CD4-positive, alpha-beta memory T cell (primary cell): ENCODE data around the gene GULP1. TPM values are rescaled to one million over a fixed set of nuclear protein-coding genes. Genes with fewer than 3 reads are reported as not detected.
"Not testable (repeated sequence)": the region's sequence is repeated elsewhere in the genome, so short reads cannot be mapped to it uniquely, and the experiment has no call there.

ENCODE experiments used
- CTCF ChIA-PET: fragments of 350-600 bp; sonication (Branson Sonifier 250); formaldehyde crosslinking; loops from one replicate; lab custom pipeline; 2021; ENCODE audit warnings: inconsistent platforms; ENCODE audit not compliant: partially characterized antibody; lab: Charles Lee
- POLR2A ChIA-PET: fragments of 350-600 bp; sonication (Branson Sonifier 250); formaldehyde crosslinking; loops from one replicate; lab custom pipeline; 2021; ENCODE audit not compliant: partially characterized antibody; lab: Charles Lee
- DNase-seq, 5 donors: peaks; one replicate each; pipeline versions ENCODE4 v3.0.0 to v3.0.0-alpha.2; 2020 to 2022; ENCODE audit warnings: mixed read lengths in 1 of 5
- H3K27ac ChIP-seq: one replicate; pipeline ENCODE4 v1.7.0; 2013; ENCODE audit warnings: low read depth, low read length
- H3K27me3 ChIP-seq: 2 replicates; pipeline ENCODE4 v1.7.0; 2013; ENCODE audit warnings: mild to moderate bottlenecking, low read length, moderate library complexity; ENCODE audit not compliant: insufficient read depth
- H3K36me3 ChIP-seq: 2 replicates; pipeline ENCODE4 v1.7.0; 2013; ENCODE audit warnings: mild to moderate bottlenecking, low read length, moderate library complexity; ENCODE audit not compliant: insufficient read depth
- H3K4me1 ChIP-seq: 2 replicates; pipeline ENCODE4 v1.7.0; 2013; ENCODE audit warnings: mild to moderate bottlenecking, low read length, moderate library complexity; ENCODE audit not compliant: insufficient read depth
- H3K4me3 ChIP-seq, 2 donors: one replicate each; pipeline ENCODE4 v1.7.0; 2013; ENCODE audit warnings: low read length in 2 of 2, mild to moderate bottlenecking in 1 of 2
- H3K9me3 ChIP-seq, 2 donors: one replicate each; pipeline ENCODE4 v1.7.0; 2013; ENCODE audit warnings: low read length in 2 of 2, control low read depth in 1 of 2; ENCODE audit not compliant: control insufficient read depth in 1 of 2
- H3K27ac Mint-ChIP-seq, 7 donors: one replicate each; pipeline ENCODE4 v1.8.0; 2020 to 2021; ENCODE audit warnings: mixed read lengths in 7 of 7, mild to moderate bottlenecking in 6 of 7, inconsistent platforms in 3 of 7, moderate library complexity in 3 of 7
- H3K27me3 Mint-ChIP-seq, 2 donors: one replicate each; pipeline ENCODE4 v1.8.0; 2020 to 2021; ENCODE audit warnings: mixed read lengths in 2 of 2
- H3K36me3 Mint-ChIP-seq, 2 donors: one replicate each; pipeline ENCODE4 v1.8.0; 2020 to 2021; ENCODE audit warnings: mixed read lengths in 2 of 2, inconsistent platforms in 1 of 2, mild to moderate bottlenecking in 1 of 2
- H3K4me1 Mint-ChIP-seq, 4 donors: one replicate each; pipeline ENCODE4 v1.8.0; 2020 to 2021; ENCODE audit warnings: mixed read lengths in 4 of 4, mild to moderate bottlenecking in 1 of 4
- H3K4me3 Mint-ChIP-seq, 8 donors: one replicate each; pipeline ENCODE4 v1.8.0; 2020 to 2021; ENCODE audit warnings: mixed read lengths in 8 of 8, mild to moderate bottlenecking in 7 of 8, moderate library complexity in 6 of 8, inconsistent platforms in 3 of 8
- H3K9me3 Mint-ChIP-seq, 8 donors: one replicate each; pipeline ENCODE4 v1.8.0; 2020 to 2021; ENCODE audit warnings: mixed read lengths in 8 of 8, mild to moderate bottlenecking in 5 of 8, inconsistent platforms in 3 of 8, moderate library complexity in 1 of 8
- intact Hi-C: fragments of 100-400 bp; cut with micrococcal nuclease; formaldehyde crosslinking; loops from one replicate; pipeline ENCODE4 v1.15.1; 2023
- polyA plus RNA-seq, 2 donors: library from polyadenylated mRNA; unstranded; fragments of 300-500 nt; fragmentation: Illumina TruSeq; gene quantifications; one replicate each; pipeline ENCODE4 v1.2.3, GENCODE V29; 2021
- total RNA-seq, 2 experiments: library from RNA; stranded (reverse); gene quantifications; one replicate each; pipeline ENCODE4 v1.2.3, GENCODE V29; 2021

Gene GULP1
- total and polyA plus RNA-seq, 4 experiments from 2014 or later: not detected

- Mint-ChIP-seq H3K36me3 (no peaks in the 10 kb centered on the region), H3K4me1 (peaks cover 0 to 10% (median 4%) of the 10 kb centered on the region in 4 donors), H3K27me3 (peaks cover 20% of the 10 kb centered on the region in 2 donors), H3K27ac (no peak overlapping the region), H3K9me3 (peaks cover 0 to 6% (median 0%) of the 10 kb centered on the region in 8 donors), H3K4me3 (peak overlapping the region in 3 of 8 donors; percentile 26 to 71 (median 28))
- Histone ChIP-seq H3K27ac (no peak overlapping the region), H3K4me3 (no peak overlapping the region), H3K4me1 (no peaks in the 10 kb centered on the region), H3K9me3 (no peaks in the 10 kb centered on the region), H3K36me3 (no peaks in the 10 kb centered on the region), H3K27me3 (peaks cover 4% of the 10 kb centered on the region)
- CTCF ChIA-PET: no interaction called here
- intact Hi-C loops: no loop called here
- POLR2A ChIA-PET: no interaction called here
- no peak for DNase-seq
These were observed 920 bp downstream of the GULP1 start for GRCh38 chr2:188292348-188293239.

- H3K4me3 Mint-ChIP-seq: no peak overlapping the region
- H3K9me3 Mint-ChIP-seq: peaks cover 0 to 6% (median 0%) of the 10 kb centered on the region in 8 donors
- H3K27me3 ChIP-seq: peaks cover 4% of the 10 kb centered on the region
- no peak overlapping the region for H3K27ac ChIP-seq
- H3K27ac Mint-ChIP-seq: no peak overlapping the region
- intact Hi-C loops: no loop called here
- no peaks in the 10 kb centered on the region for H3K4me1 ChIP-seq
- no peaks in the 10 kb centered on the region for H3K36me3 Mint-ChIP-seq
- no peaks in the 10 kb centered on the region for H3K9me3 ChIP-seq
- DNase-seq: peak in 1 of 5 donors; percentile 15
- ChIA-PET CTCF (no interaction called here), POLR2A (no interaction called here)
- H3K4me1 Mint-ChIP-seq: peaks cover 0 to 10% (median 4%) of the 10 kb centered on the region in 4 donors
- H3K36me3 ChIP-seq: no peaks in the 10 kb centered on the region
- H3K27me3 Mint-ChIP-seq: peaks cover 20% of the 10 kb centered on the region in 2 donors
- H3K4me3 ChIP-seq: no peak overlapping the region
These were observed 2.1 kb downstream of the GULP1 start for GRCh38 chr2:188293601-188294351.

- no peaks in the 10 kb centered on the region for H3K9me3 ChIP-seq
- H3K4me1 ChIP-seq: no peaks in the 10 kb centered on the region
- peaks cover 4% of the 10 kb centered on the region for H3K27me3 ChIP-seq
- H3K36me3 ChIP-seq: no peaks in the 10 kb centered on the region
- DNase-seq: no peak
- Mint-ChIP-seq H3K36me3 (no peaks in the 10 kb centered on the region), H3K4me3 (no peak overlapping the region), H3K27me3 (peaks cover 20% of the 10 kb centered on the region in 2 donors), H3K4me1 (peaks cover 0 to 10% (median 4%) of the 10 kb centered on the region in 4 donors), H3K27ac (no peak overlapping the region), H3K9me3 (peaks cover 0 to 6% (median under 1%) of the 10 kb centered on the region in 8 donors)
- POLR2A ChIA-PET: no interaction called here
- no peak overlapping the region for H3K27ac ChIP-seq
- intact Hi-C loops: no loop called here
- CTCF ChIA-PET: no interaction called here
- H3K4me3 ChIP-seq: no peak overlapping the region
These were observed 2.8 kb downstream of the GULP1 start for GRCh38 chr2:188294352-188294926.

DNA sequence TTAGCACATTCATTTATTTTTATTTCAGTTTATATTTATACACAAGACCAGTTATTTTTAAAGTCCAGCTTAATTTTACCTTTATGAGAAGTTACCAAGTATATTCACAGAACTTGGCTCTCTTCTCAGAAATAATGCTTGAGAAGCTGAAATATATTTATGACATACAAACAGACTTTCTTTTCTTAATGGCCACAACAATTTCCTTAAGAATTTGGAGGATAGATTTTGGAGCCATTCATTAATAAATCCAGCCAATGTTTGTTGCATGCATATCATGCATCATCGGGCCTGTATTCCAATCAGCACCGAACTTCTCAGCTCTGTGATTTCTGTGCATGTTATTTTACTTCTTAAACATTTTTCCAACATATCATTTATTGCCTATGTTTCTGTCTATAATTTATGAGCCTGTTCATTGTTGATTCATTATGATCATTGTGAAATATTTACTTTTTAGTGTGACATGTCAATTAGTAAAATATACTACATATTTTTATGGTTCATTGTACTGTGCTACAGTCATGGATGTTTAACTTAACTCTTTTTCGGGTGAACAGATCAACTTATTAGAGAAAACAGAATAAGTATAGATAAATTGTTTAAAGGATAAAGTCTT is 3.5 kb downstream of the GULP1 start:
- DNase-seq: no peak
- H3K9me3 Mint-ChIP-seq: peaks cover 0 to 6% (median under 1%) of the 10 kb centered on the region in 8 donors
- H3K4me1 Mint-ChIP-seq: peaks cover 0 to 10% (median 4%) of the 10 kb centered on the region in 4 donors
- Histone ChIP-seq H3K27ac (no peak overlapping the region), H3K36me3 (no peaks in the 10 kb centered on the region), H3K4me1 (no peaks in the 10 kb centered on the region), H3K9me3 (no peaks in the 10 kb centered on the region), H3K27me3 (peaks cover 4% of the 10 kb centered on the region), H3K4me3 (no peak overlapping the region)
- H3K27ac Mint-ChIP-seq: no peak overlapping the region
- CTCF ChIA-PET: no interaction called here
- H3K4me3 Mint-ChIP-seq: no peak overlapping the region
- no peaks in the 10 kb centered on the region for H3K36me3 Mint-ChIP-seq
- H3K27me3 Mint-ChIP-seq: peaks cover 20% of the 10 kb centered on the region in 2 donors
- intact Hi-C loops: no loop called here
- POLR2A ChIA-PET: no interaction called here

DNA sequence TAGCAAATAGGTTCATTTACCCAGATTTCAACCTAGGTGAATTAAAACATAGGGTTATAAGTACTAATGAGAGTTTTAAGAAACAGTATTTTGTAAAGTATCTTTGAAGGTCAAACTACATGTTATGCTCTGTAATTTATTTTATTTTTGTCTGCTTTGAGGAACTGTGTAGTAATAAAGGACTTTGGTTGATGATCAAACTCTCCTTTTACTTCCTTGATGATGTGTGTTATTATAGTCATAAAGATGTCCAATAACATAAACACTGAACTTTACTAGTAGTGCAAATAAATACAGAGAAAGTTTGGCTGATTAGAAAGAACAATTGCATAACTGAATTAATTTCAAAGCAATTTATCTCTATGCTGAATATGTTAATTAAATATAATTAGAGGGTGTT is 6.3 kb downstream of the GULP1 start:
- DNase-seq: no peak
- Mint-ChIP-seq H3K4me1 (no peaks in the 10 kb centered on the region), H3K27me3 (peaks cover 3 to 9% of the 10 kb centered on the region in 2 donors), H3K4me3 (no peak overlapping the region), H3K27ac (no peak overlapping the region), H3K9me3 (peaks cover 0 to 2% (median 0%) of the 10 kb centered on the region in 8 donors), H3K36me3 (no peaks in the 10 kb centered on the region)
- H3K4me1 ChIP-seq: no peaks in the 10 kb centered on the region
- intact Hi-C loops: no loop called here
- ChIA-PET CTCF (no interaction called here), POLR2A (no interaction called here)
- no peak overlapping the region for H3K4me3 ChIP-seq
- H3K9me3 ChIP-seq: no peaks in the 10 kb centered on the region
- no peaks in the 10 kb centered on the region for H3K27me3 ChIP-seq
- no peak overlapping the region for H3K27ac ChIP-seq
- no peaks in the 10 kb centered on the region for H3K36me3 ChIP-seq

- H3K36me3 ChIP-seq, POLR2A ChIA-PET, H3K9me3 Mint-ChIP-seq, H3K9me3 ChIP-seq, H3K4me3 ChIP-seq, H3K27ac ChIP-seq, DNase-seq, CTCF ChIA-PET, H3K27me3 Mint-ChIP-seq, H3K4me1 ChIP-seq, H3K4me1 Mint-ChIP-seq, H3K27ac Mint-ChIP-seq, H3K27me3 ChIP-seq, H3K4me3 Mint-ChIP-seq, H3K36me3 Mint-ChIP-seq, intact Hi-C loops: not testable (repeated sequence)
These were observed 7.3 kb downstream of the GULP1 start for GRCh38 chr2:188298937-188299371.
